ENCODE data around the gene CRYGB.

Gene CRYGB

GRCh38 chr2:208175840-208176153 lies 29.8 kb upstream of the CRYGB start:
- H3K9me3 ChIP-seq (ENCODE audit: control insufficient read depth, low read length) = no peaks in the 10 kb centered on the region
- no peak overlapping the region for H3K4me3 ChIP-seq (ENCODE audit: low read length)
- H3K36me3 ChIP-seq (ENCODE audit: control insufficient read depth, insufficient read depth, low read length) = no peaks in the 10 kb centered on the region
- no peak overlapping the region for H3K9ac ChIP-seq (ENCODE audit: low read length)
- H3K27me3 ChIP-seq (ENCODE audit: control insufficient read depth, insufficient read depth, low read length) = no peaks in the 10 kb centered on the region
- peaks cover 5% of the 10 kb centered on the region for H3K4me1 ChIP-seq (ENCODE audit: control insufficient read depth, insufficient read depth, low read length)

GRCh38 chr2:208175069-208175839 lies 29.3 kb upstream of the CRYGB start:
- Histone ChIP-seq H3K4me3 (ENCODE audit: low read length) (no peak overlapping the region), H3K4me1 (ENCODE audit: control insufficient read depth, insufficient read depth, low read length) (peaks cover 5% of the 10 kb centered on the region), H3K36me3 (ENCODE audit: control insufficient read depth, insufficient read depth, low read length) (no peaks in the 10 kb centered on the region), H3K27me3 (ENCODE audit: control insufficient read depth, insufficient read depth, low read length) (no peaks in the 10 kb centered on the region), H3K9ac (ENCODE audit: low read length) (no peak overlapping the region), H3K9me3 (ENCODE audit: control insufficient read depth, low read length) (no peaks in the 10 kb centered on the region)

GRCh38 chr2:208174144-208174543 lies 28.2 kb upstream of the CRYGB start:
- Histone ChIP-seq H3K27me3 (ENCODE audit: control insufficient read depth, insufficient read depth, low read length) (no peaks in the 10 kb centered on the region), H3K4me3 (ENCODE audit: low read length) (no peak overlapping the region), H3K36me3 (ENCODE audit: control insufficient read depth, insufficient read depth, low read length) (no peaks in the 10 kb centered on the region), H3K9ac (ENCODE audit: low read length) (no peak overlapping the region), H3K9me3 (ENCODE audit: control insufficient read depth, low read length) (no peaks in the 10 kb centered on the region), H3K4me1 (ENCODE audit: control insufficient read depth, insufficient read depth, low read length) (peaks cover 5% of the 10 kb centered on the region)

- Histone ChIP-seq H3K9ac (ENCODE audit: low read length) (no peak overlapping the region), H3K4me3 (ENCODE audit: low read length) (no peak overlapping the region), H3K4me1 (ENCODE audit: control insufficient read depth, insufficient read depth, low read length) (peaks cover 5% of the 10 kb centered on the region), H3K27me3 (ENCODE audit: control insufficient read depth, insufficient read depth, low read length) (no peaks in the 10 kb centered on the region), H3K36me3 (ENCODE audit: control insufficient read depth, insufficient read depth, low read length) (no peaks in the 10 kb centered on the region), H3K9me3 (ENCODE audit: control insufficient read depth, low read length) (no peaks in the 10 kb centered on the region)
These were observed 26.2 kb upstream of the CRYGB start for GRCh38 chr2:208172125-208172524.

- no peaks in the 10 kb centered on the region for H3K27me3 ChIP-seq (ENCODE audit: control insufficient read depth, insufficient read depth, low read length)
- H3K4me3 ChIP-seq (ENCODE audit: low read length) = no peak overlapping the region
- no peaks in the 10 kb centered on the region for H3K9me3 ChIP-seq (ENCODE audit: control insufficient read depth, low read length)
- no peak overlapping the region for H3K9ac ChIP-seq (ENCODE audit: low read length)
- H3K36me3 ChIP-seq (ENCODE audit: control insufficient read depth, insufficient read depth, low read length) = no peaks in the 10 kb centered on the region
- no peaks in the 10 kb centered on the region for H3K4me1 ChIP-seq (ENCODE audit: control insufficient read depth, insufficient read depth, low read length)
These were observed 19.2 kb upstream of the CRYGB start for GRCh38 chr2:208164951-208165755.

- no peak within 1 kb of the TSS for H3K4me3 ChIP-seq (ENCODE audit: low read length)
- H3K4me1 ChIP-seq (ENCODE audit: control insufficient read depth, insufficient read depth, low read length) = no peaks in the 10 kb centered on the region
- no peaks in the 10 kb centered on the region for H3K27me3 ChIP-seq (ENCODE audit: control insufficient read depth, insufficient read depth, low read length)
- H3K9ac ChIP-seq (ENCODE audit: low read length) = no peak within 1 kb of the TSS
- H3K36me3 ChIP-seq (ENCODE audit: control insufficient read depth, insufficient read depth, low read length) = no peaks in the 10 kb centered on the region
- no peaks in the 10 kb centered on the region for H3K9me3 ChIP-seq (ENCODE audit: control insufficient read depth, low read length)
These were observed 17.5 kb upstream of the CRYGB start, which contains the start of gene CRYGA for GRCh38 chr2:208163489-208163888. CRYGA (minus strand) TSS chr2:208163589; CDS start chr2:208163556, 33 bp downstream.

- Histone ChIP-seq H3K4me1 (ENCODE audit: control insufficient read depth, insufficient read depth, low read length) (no peaks in the 10 kb centered on the region), H3K9ac (ENCODE audit: low read length) (no peak overlapping the region), H3K9me3 (ENCODE audit: control insufficient read depth, low read length) (no peaks in the 10 kb centered on the region), H3K27me3 (ENCODE audit: control insufficient read depth, insufficient read depth, low read length) (no peaks in the 10 kb centered on the region), H3K36me3 (ENCODE audit: control insufficient read depth, insufficient read depth, low read length) (no peaks in the 10 kb centered on the region), H3K4me3 (ENCODE audit: low read length) (no peak overlapping the region)
These were observed 10.5 kb upstream of the CRYGB start for GRCh38 chr2:208156439-208156838.

GRCh38 chr2:208153156-208153555 lies 7.2 kb upstream of the CRYGB start:
- no peak overlapping the region for H3K9ac ChIP-seq (ENCODE audit: low read length)

GRCh38 chr2:208150956-208151355 lies 5.0 kb upstream of the CRYGB start:
- H3K4me3 ChIP-seq (ENCODE audit: low read length) = no peak overlapping the region
- no peaks in the 10 kb centered on the region for H3K36me3 ChIP-seq (ENCODE audit: control insufficient read depth, insufficient read depth, low read length)
- no peak overlapping the region for H3K9ac ChIP-seq (ENCODE audit: low read length)
- H3K27me3 ChIP-seq (ENCODE audit: control insufficient read depth, insufficient read depth, low read length) = peaks cover 5% of the 10 kb centered on the region
- H3K4me1 ChIP-seq (ENCODE audit: control insufficient read depth, insufficient read depth, low read length) = no peaks in the 10 kb centered on the region
- no peaks in the 10 kb centered on the region for H3K9me3 ChIP-seq (ENCODE audit: control insufficient read depth, low read length)

More at GRCh38 chr2:208153156-208153555, 7.2 kb upstream of the CRYGB start:
- no peaks in the 10 kb centered on the region for H3K4me1 ChIP-seq (ENCODE audit: control insufficient read depth, insufficient read depth, low read length)
- H3K4me3 ChIP-seq (ENCODE audit: low read length) = no peak overlapping the region
- H3K9me3 ChIP-seq (ENCODE audit: control insufficient read depth, low read length) = no peaks in the 10 kb centered on the region
- no peaks in the 10 kb centered on the region for H3K27me3 ChIP-seq (ENCODE audit: control insufficient read depth, insufficient read depth, low read length)
- no peaks in the 10 kb centered on the region for H3K36me3 ChIP-seq (ENCODE audit: control insufficient read depth, insufficient read depth, low read length)

GRCh38 chr2:208150094-208150493 lies 4.1 kb upstream of the CRYGB start:
- Histone ChIP-seq H3K36me3 (ENCODE audit: control insufficient read depth, insufficient read depth, low read length) (no peaks in the 10 kb centered on the region), H3K9me3 (ENCODE audit: control insufficient read depth, low read length) (no peaks in the 10 kb centered on the region), H3K27me3 (ENCODE audit: control insufficient read depth, insufficient read depth, low read length) (peaks cover 5% of the 10 kb centered on the region), H3K4me3 (ENCODE audit: low read length) (no peak overlapping the region), H3K9ac (ENCODE audit: low read length) (no peak overlapping the region), H3K4me1 (ENCODE audit: control insufficient read depth, insufficient read depth, low read length) (no peaks in the 10 kb centered on the region)

GRCh38 chr2:208148803-208149202 lies 2.8 kb upstream of the CRYGB start:
- no peaks in the 10 kb centered on the region for H3K9me3 ChIP-seq (ENCODE audit: control insufficient read depth, low read length)
- H3K4me1 ChIP-seq (ENCODE audit: control insufficient read depth, insufficient read depth, low read length) = no peaks in the 10 kb centered on the region
- no peaks in the 10 kb centered on the region for H3K36me3 ChIP-seq (ENCODE audit: control insufficient read depth, insufficient read depth, low read length)
- H3K9ac ChIP-seq (ENCODE audit: low read length) = no peak overlapping the region
- no peak overlapping the region for H3K4me3 ChIP-seq (ENCODE audit: low read length)
- peaks cover 5% of the 10 kb centered on the region for H3K27me3 ChIP-seq (ENCODE audit: control insufficient read depth, insufficient read depth, low read length)

GRCh38 chr2:208147759-208148158 lies 1.8 kb upstream of the CRYGB start:
- Histone ChIP-seq H3K9me3 (ENCODE audit: control insufficient read depth, low read length) (no peaks in the 10 kb centered on the region), H3K27me3 (ENCODE audit: control insufficient read depth, insufficient read depth, low read length) (peaks cover 5% of the 10 kb centered on the region), H3K4me3 (ENCODE audit: low read length) (no peak overlapping the region), H3K4me1 (ENCODE audit: control insufficient read depth, insufficient read depth, low read length) (peaks cover 3% of the 10 kb centered on the region), H3K36me3 (ENCODE audit: control insufficient read depth, insufficient read depth, low read length) (no peaks in the 10 kb centered on the region), H3K9ac (ENCODE audit: low read length) (no peak overlapping the region)

Measured in mucosa of stomach (tissue), 1 donor.